Naive thymus-derived CD4-positive, alpha-beta T cell (primary cell): Measurements from ENCODE around the gene SPRN. TPM values are rescaled to one million over a fixed set of nuclear protein-coding genes. Genes with fewer than 3 reads are reported as not detected.

ENCODE experiments used
- ATAC-seq: fragments of 150-1000 bp; cut with Tn5 transposase; 2 replicates; pipeline ENCODE4 v1.10.0; 2021; ENCODE audit warnings: mild to moderate bottlenecking, moderate library complexity
- CTCF ChIA-PET: fragments of 350-600 bp; sonication (Branson Sonifier 250); formaldehyde crosslinking; loops from one replicate; lab custom pipeline; 2021; ENCODE audit warnings: antibody characterized with exemption; lab: Charles Lee
- POLR2A ChIA-PET: fragments of 350-600 bp; sonication (Branson Sonifier 250); formaldehyde crosslinking; loops from one replicate; lab custom pipeline; 2021; ENCODE audit warnings: antibody characterized with exemption, inconsistent platforms; lab: Charles Lee
- DNase-seq, 9 donors: peaks; one replicate each; pipeline versions ENCODE4 v3.0.0 to v3.0.0-alpha.2; 2020 to 2022; ENCODE audit warnings: mixed read lengths in 1 of 9
- H3K27ac ChIP-seq: one replicate; pipeline ENCODE4 v1.7.0; 2013; ENCODE audit warnings: mild to moderate bottlenecking, low read depth, low read length, moderate library complexity
- H3K27me3 ChIP-seq, 2 donors: one replicate each; pipeline ENCODE4 v1.7.0; 2013; ENCODE audit warnings: low read length in 2 of 2, mild to moderate bottlenecking in 2 of 2, moderate library complexity in 2 of 2; ENCODE audit not compliant: control insufficient read depth in 2 of 2, insufficient read depth in 2 of 2
- H3K36me3 ChIP-seq, 3 experiments: 1 replicate in 2 of 3; 2 replicates in 1 of 3; pipeline ENCODE4 v1.7.0; 2013; ENCODE audit warnings: low read length in 3 of 3, mild to moderate bottlenecking in 3 of 3, moderate library complexity in 1 of 3; ENCODE audit not compliant: insufficient read depth in 3 of 3, control insufficient read depth in 2 of 3
- H3K4me1 ChIP-seq, 2 donors: one replicate each; pipeline ENCODE4 v1.7.0; 2013; ENCODE audit warnings: low read length in 2 of 2, mild to moderate bottlenecking in 2 of 2, moderate library complexity in 1 of 2; ENCODE audit not compliant: control insufficient read depth in 2 of 2, insufficient read depth in 2 of 2
- H3K4me3 ChIP-seq: 2 replicates; pipeline ENCODE4 v1.7.0; 2013; ENCODE audit warnings: mild to moderate bottlenecking, low read length
- H3K9me3 ChIP-seq, 3 experiments: 1 replicate in 2 of 3; 2 replicates in 1 of 3; pipeline ENCODE4 v1.7.0; 2013; ENCODE audit warnings: low read length in 3 of 3; ENCODE audit not compliant: control insufficient read depth in 2 of 3
- H3K27ac Mint-ChIP-seq, 9 donors: one replicate each; pipeline ENCODE4 v1.8.0; 2020 to 2022; ENCODE audit warnings: mixed read lengths in 9 of 9, mild to moderate bottlenecking in 8 of 9, moderate library complexity in 5 of 9, inconsistent platforms in 2 of 9
- H3K27me3 Mint-ChIP-seq, 5 donors: one replicate each; pipeline ENCODE4 v1.8.0; 2021 to 2022; ENCODE audit warnings: mixed read lengths in 5 of 5, mild to moderate bottlenecking in 1 of 5
- H3K36me3 Mint-ChIP-seq, 5 donors: one replicate each; pipeline ENCODE4 v1.8.0; 2020 to 2022; ENCODE audit warnings: mixed read lengths in 5 of 5, mild to moderate bottlenecking in 3 of 5, inconsistent platforms in 1 of 5
- H3K4me1 Mint-ChIP-seq, 7 donors: one replicate each; pipeline ENCODE4 v1.8.0; 2020 to 2022; ENCODE audit warnings: mixed read lengths in 7 of 7, mild to moderate bottlenecking in 3 of 7, inconsistent platforms in 1 of 7
- H3K4me3 Mint-ChIP-seq, 10 donors: one replicate each; pipeline ENCODE4 v1.8.0; 2020 to 2022; ENCODE audit warnings: mild to moderate bottlenecking in 10 of 10, mixed read lengths in 10 of 10, moderate library complexity in 6 of 10, inconsistent platforms in 2 of 10
- H3K9me3 Mint-ChIP-seq, 11 donors: one replicate each; pipeline ENCODE4 v1.8.0; 2020 to 2022; ENCODE audit warnings: mixed read lengths in 11 of 11, mild to moderate bottlenecking in 4 of 11, inconsistent platforms in 1 of 11, moderate library complexity in 1 of 11
- intact Hi-C, 2 donors: fragments of 100-400 bp; cut with micrococcal nuclease; formaldehyde crosslinking; loops; one replicate each; pipeline ENCODE4 v1.15.1; 2023
- polyA plus RNA-seq, 2 donors: library from polyadenylated mRNA; unstranded; fragments of 300-500 nt; fragmentation: Illumina TruSeq; gene quantifications; one replicate each; pipeline ENCODE4 v1.2.3, GENCODE V29; 2021
- total RNA-seq, 6 experiments: library from RNA in 5 of 6; stranded (reverse) in 5 of 6; gene quantifications; 1 replicate in 5 of 6; 2 replicates in 1 of 6; pipeline ENCODE4 v1.2.3 and lab custom pipeline; 2021 to 2026

Gene SPRN
- total and polyA plus RNA-seq, 7 experiments from 2014 or later = 0.10 to 0.34 TPM; not detected in 5

GRCh38 chr10:133466683-133467275, 42.4 kb upstream of the SPRN start:
- ATAC-seq (no peak), DNase-seq (no peak)
- peaks cover 0 to 2% (median 0%) of the 10 kb centered on the region in 7 donors for H3K4me1 Mint-ChIP-seq
- Histone ChIP-seq H3K36me3 (no peaks in the 10 kb centered on the region), H3K4me1 (no peaks in the 10 kb centered on the region), H3K4me3 (no peak overlapping the region), H3K27ac (no peak overlapping the region), H3K27me3 (no peaks in the 10 kb centered on the region), H3K9me3 (no peaks in the 10 kb centered on the region)
- H3K27me3 Mint-ChIP-seq = peaks cover 0 to 5% (median 0%) of the 10 kb centered on the region in 5 donors
- peaks cover 0 to 16% (median 7%) of the 10 kb centered on the region in 11 donors for H3K9me3 Mint-ChIP-seq
- no peak overlapping the region for H3K27ac Mint-ChIP-seq
- POLR2A ChIA-PET = no interaction called here
- intact Hi-C loops = no loop called here
- CTCF ChIA-PET = no interaction called here
- H3K4me3 Mint-ChIP-seq = no peak overlapping the region
- peaks cover 0 to 26% (median 21%) of the 10 kb centered on the region in 5 donors for H3K36me3 Mint-ChIP-seq

GRCh38 chr10:133465950-133466474, 41.6 kb upstream of the SPRN start:
- peaks cover 0 to 2% (median 0%) of the 10 kb centered on the region in 7 donors for H3K4me1 Mint-ChIP-seq

GRCh38 chr10:133465191-133465949, 40.9 kb upstream of the SPRN start:
- DNase-seq = no peak
- Mint-ChIP-seq H3K4me3 (no peak overlapping the region), H3K27me3 (peaks cover 0 to 5% (median 0%) of the 10 kb centered on the region in 5 donors), H3K36me3 (peaks cover 0 to 30% (median 21%) of the 10 kb centered on the region in 5 donors), H3K27ac (no peak overlapping the region), H3K4me1 (peaks cover 0 to 2% (median 0%) of the 10 kb centered on the region in 7 donors), H3K9me3 (peaks cover 0 to 16% (median 7%) of the 10 kb centered on the region in 11 donors)
- Histone ChIP-seq H3K4me1 (no peaks in the 10 kb centered on the region), H3K4me3 (no peak overlapping the region), H3K9me3 (no peaks in the 10 kb centered on the region), H3K36me3 (no peaks in the 10 kb centered on the region), H3K27ac (no peak overlapping the region), H3K27me3 (no peaks in the 10 kb centered on the region)
- CTCF ChIA-PET = no interaction called here
- ATAC-seq = no peak
- POLR2A ChIA-PET = no interaction called here
- intact Hi-C loops = no loop called here

More at GRCh38 chr10:133465950-133466474, 41.6 kb upstream of the SPRN start:
- peaks cover 0 to 30% (median 21%) of the 10 kb centered on the region in 5 donors for H3K36me3 Mint-ChIP-seq
- no peak overlapping the region for H3K4me3 ChIP-seq
- H3K9me3 ChIP-seq = no peaks in the 10 kb centered on the region
- H3K4me3 Mint-ChIP-seq = no peak overlapping the region
- H3K36me3 ChIP-seq = no peaks in the 10 kb centered on the region
- no peaks in the 10 kb centered on the region for H3K27me3 ChIP-seq
- DNase-seq (no peak), ATAC-seq (no peak)
- H3K4me1 ChIP-seq = no peaks in the 10 kb centered on the region
- intact Hi-C loops = no loop called here
- no peak overlapping the region for H3K27ac Mint-ChIP-seq
- ChIA-PET POLR2A (no interaction called here), CTCF (no interaction called here)
- no peak overlapping the region for H3K27ac ChIP-seq
- peaks cover 0 to 16% (median 7%) of the 10 kb centered on the region in 11 donors for H3K9me3 Mint-ChIP-seq
- peaks cover 0 to 5% (median 0%) of the 10 kb centered on the region in 5 donors for H3K27me3 Mint-ChIP-seq

- Mint-ChIP-seq H3K4me3 (no peak overlapping the region), H3K27ac (no peak overlapping the region), H3K4me1 (peaks cover 0 to 2% (median 0%) of the 10 kb centered on the region in 7 donors), H3K27me3 (peaks cover 0 to 3% (median 0%) of the 10 kb centered on the region in 5 donors), H3K36me3 (peaks cover 0 to 25% (median 17%) of the 10 kb centered on the region in 5 donors), H3K9me3 (peaks cover 0 to 11% (median 5%) of the 10 kb centered on the region in 11 donors)
- no peak for DNase-seq
- no peaks in the 10 kb centered on the region for H3K9me3 ChIP-seq
- ChIA-PET POLR2A (no interaction called here), CTCF (no interaction called here)
- ATAC-seq = no peak
- no peaks in the 10 kb centered on the region for H3K36me3 ChIP-seq
- H3K27me3 ChIP-seq = no peaks in the 10 kb centered on the region
- H3K4me3 ChIP-seq = no peak overlapping the region
- no peaks in the 10 kb centered on the region for H3K4me1 ChIP-seq
- intact Hi-C loops = no loop called here
- H3K27ac ChIP-seq = no peak overlapping the region
These were observed 40.2 kb upstream of the SPRN start for GRCh38 chr10:133464582-133465031.

- no peak overlapping the region for H3K27ac Mint-ChIP-seq
- no peaks in the 10 kb centered on the region for H3K9me3 Mint-ChIP-seq
- H3K27ac ChIP-seq = no peak overlapping the region
- ATAC-seq (no peak), DNase-seq (no peak)
- no peaks in the 10 kb centered on the region for H3K27me3 Mint-ChIP-seq
- H3K4me3 ChIP-seq = no peak overlapping the region
- no peaks in the 10 kb centered on the region for H3K36me3 ChIP-seq
- peaks cover 0 to 2% (median 0%) of the 10 kb centered on the region in 7 donors for H3K4me1 Mint-ChIP-seq
- POLR2A ChIA-PET = no interaction called here
- CTCF ChIA-PET = no interaction called here
- no peak overlapping the region for H3K4me3 Mint-ChIP-seq
- no peaks in the 10 kb centered on the region for H3K4me1 ChIP-seq
- H3K9me3 ChIP-seq = no peaks in the 10 kb centered on the region
- peaks cover 0 to 17% (median 8%) of the 10 kb centered on the region in 5 donors for H3K36me3 Mint-ChIP-seq
- intact Hi-C loops = no loop called here
- H3K27me3 ChIP-seq = no peaks in the 10 kb centered on the region
These were observed 38.3 kb upstream of the SPRN start for GRCh38 chr10:133462512-133463305.

GRCh38 chr10:133461841-133462240, 37.4 kb upstream of the SPRN start:
- ChIA-PET POLR2A (no interaction called here), CTCF (no interaction called here)
- Histone ChIP-seq H3K36me3 (no peaks in the 10 kb centered on the region), H3K9me3 (no peaks in the 10 kb centered on the region), H3K4me3 (no peak overlapping the region), H3K27ac (no peak overlapping the region), H3K27me3 (no peaks in the 10 kb centered on the region), H3K4me1 (no peaks in the 10 kb centered on the region)
- Mint-ChIP-seq H3K27me3 (no peaks in the 10 kb centered on the region), H3K27ac (no peak overlapping the region), H3K4me1 (peaks cover 0 to 2% (median 0%) of the 10 kb centered on the region in 7 donors), H3K36me3 (peaks cover 0 to 10% (median 4%) of the 10 kb centered on the region in 5 donors), H3K4me3 (no peak overlapping the region), H3K9me3 (no peaks in the 10 kb centered on the region)
- ATAC-seq (no peak), DNase-seq (no peak)
- intact Hi-C loops = no loop called here
